Peyer's patch (tissue), 4 donors: Measurements from ENCODE around the gene ELF4.

Experiments used
- CTCF ChIP-seq, 6 experiments: fragments of 450-650 bp in 4 of 6; fragments of 200-600 bp in 2 of 6; sonication (generic) in 1 of 6; IDR thresholded peaks; one replicate each; pipeline ENCODE4 v1.5.1; 2017 to 2019; ENCODE audit warnings: antibody characterized with exemption in 6 of 6, mild to moderate bottlenecking in 3 of 6, moderate library complexity in 1 of 6
- POLR2A ChIP-seq, 2 donors: fragments of 450-650 bp; IDR thresholded peaks; one replicate each; pipeline ENCODE4 v1.5.1; 2017; ENCODE audit warnings: antibody characterized with exemption in 2 of 2, mild to moderate bottlenecking in 2 of 2, moderate library complexity in 2 of 2

GRCh38 chrX:130090364-130090763 is 19.9 kb downstream of the ELF4 start:
- TF ChIP-seq CTCF (IDR thresholded peaks at IDR 0.05) (no peak), POLR2A (IDR thresholded peaks at IDR 0.05) (no peak)
